Measurements from ENCODE around the gene CELA1.

CELA1 gene

DNA sequence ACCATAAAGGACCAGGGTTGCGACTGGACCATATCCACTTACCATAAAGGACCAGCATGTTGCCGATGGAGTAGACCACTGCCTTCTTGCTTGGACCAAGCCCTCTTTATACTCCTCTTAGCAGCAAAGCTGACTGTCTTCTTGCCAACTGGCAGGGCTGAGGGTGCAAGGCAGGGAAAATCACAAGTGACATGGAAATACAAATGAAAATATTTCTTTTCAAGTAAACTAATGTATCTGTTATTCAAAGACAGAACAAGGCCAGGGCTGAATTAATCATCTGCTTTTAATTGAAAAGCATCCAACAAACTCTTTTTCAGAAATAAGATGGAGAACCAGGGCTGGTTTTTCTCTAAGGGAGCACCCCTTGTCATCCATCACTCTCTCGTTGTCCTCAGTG lies at the start of gene CELA1:
Gene CELA1 (minus strand): TSS at position 99 of the 400 bp plus-strand sequence. CDS start 41 bp downstream, at position 58.
- no peak for DNase-seq (ENCODE audit: low read depth)
- H3K4me3 ChIP-seq (ENCODE audit: low read depth, low read length), result no peak within 1 kb of the TSS
- TF ChIP-seq, protein P1, sequence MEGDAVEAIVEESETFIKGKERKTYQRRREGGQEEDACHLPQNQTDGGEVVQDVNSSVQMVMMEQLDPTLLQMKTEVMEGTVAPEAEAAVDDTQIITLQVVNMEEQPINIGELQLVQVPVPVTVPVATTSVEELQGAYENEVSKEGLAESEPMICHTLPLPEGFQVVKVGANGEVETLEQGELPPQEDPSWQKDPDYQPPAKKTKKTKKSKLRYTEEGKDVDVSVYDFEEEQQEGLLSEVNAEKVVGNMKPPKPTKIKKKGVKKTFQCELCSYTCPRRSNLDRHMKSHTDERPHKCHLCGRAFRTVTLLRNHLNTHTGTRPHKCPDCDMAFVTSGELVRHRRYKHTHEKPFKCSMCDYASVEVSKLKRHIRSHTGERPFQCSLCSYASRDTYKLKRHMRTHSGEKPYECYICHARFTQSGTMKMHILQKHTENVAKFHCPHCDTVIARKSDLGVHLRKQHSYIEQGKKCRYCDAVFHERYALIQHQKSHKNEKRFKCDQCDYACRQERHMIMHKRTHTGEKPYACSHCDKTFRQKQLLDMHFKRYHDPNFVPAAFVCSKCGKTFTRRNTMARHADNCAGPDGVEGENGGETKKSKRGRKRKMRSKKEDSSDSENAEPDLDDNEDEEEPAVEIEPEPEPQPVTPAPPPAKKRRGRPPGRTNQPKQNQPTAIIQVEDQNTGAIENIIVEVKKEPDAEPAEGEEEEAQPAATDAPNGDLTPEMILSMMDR (IDR thresholded peaks at IDR 0.05; ENCODE audit: control insufficient read depth, extremely low read depth, insufficient read depth), result no peak

DNA sequence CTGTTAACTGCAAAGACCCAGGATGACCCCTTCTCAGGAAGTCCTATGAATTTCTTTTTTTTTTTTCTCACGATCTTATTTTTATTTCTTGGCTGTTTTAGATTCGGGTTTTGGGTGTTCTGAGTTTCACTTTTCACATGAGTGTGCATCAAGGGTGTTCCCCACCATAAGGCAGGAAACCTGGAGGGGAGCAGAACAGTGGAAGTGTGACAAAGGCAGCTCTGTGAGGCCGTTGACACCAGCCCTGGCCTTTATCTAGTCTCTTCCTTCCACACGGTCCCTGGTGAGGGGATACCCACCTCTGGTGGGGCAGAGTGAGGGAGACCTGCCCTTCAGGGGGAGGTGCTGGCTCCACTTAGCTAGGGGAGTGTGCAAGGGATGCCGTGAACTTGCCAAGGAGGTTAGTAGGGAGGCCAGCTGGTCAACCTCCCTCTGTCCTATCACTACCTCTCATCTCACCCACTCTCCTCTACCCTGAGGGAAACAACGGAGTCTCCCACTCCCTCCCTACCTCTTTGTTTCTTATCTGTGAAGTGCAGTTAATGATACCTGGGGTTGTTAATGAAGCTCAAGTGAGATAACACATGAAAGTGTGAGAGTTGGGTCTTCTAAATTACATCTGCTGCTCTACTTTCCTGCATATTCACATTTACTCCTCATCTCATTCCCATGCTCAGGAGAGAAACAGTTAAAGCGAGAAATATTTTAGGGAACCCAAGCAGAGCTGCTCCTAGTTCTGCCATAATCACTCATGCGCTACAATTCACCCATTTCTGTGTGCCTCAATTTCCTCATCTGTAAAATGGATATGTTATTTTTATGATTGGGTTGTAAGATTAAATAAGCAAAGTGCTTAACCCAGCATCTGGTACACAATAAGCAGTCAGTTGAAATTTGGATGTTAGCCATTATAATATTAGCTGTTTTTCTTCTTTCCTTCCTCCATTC lies 49.1 kb upstream of the CELA1 start:
- TF ChIP-seq, protein P1 (IDR thresholded peaks at IDR 0.05; ENCODE audit: control insufficient read depth, extremely low read depth, insufficient read depth), result no peak
- DNase-seq (ENCODE audit: low read depth), result no peak
- H3K4me3 ChIP-seq (ENCODE audit: low read depth, low read length), result no peak overlapping the region

DNA sequence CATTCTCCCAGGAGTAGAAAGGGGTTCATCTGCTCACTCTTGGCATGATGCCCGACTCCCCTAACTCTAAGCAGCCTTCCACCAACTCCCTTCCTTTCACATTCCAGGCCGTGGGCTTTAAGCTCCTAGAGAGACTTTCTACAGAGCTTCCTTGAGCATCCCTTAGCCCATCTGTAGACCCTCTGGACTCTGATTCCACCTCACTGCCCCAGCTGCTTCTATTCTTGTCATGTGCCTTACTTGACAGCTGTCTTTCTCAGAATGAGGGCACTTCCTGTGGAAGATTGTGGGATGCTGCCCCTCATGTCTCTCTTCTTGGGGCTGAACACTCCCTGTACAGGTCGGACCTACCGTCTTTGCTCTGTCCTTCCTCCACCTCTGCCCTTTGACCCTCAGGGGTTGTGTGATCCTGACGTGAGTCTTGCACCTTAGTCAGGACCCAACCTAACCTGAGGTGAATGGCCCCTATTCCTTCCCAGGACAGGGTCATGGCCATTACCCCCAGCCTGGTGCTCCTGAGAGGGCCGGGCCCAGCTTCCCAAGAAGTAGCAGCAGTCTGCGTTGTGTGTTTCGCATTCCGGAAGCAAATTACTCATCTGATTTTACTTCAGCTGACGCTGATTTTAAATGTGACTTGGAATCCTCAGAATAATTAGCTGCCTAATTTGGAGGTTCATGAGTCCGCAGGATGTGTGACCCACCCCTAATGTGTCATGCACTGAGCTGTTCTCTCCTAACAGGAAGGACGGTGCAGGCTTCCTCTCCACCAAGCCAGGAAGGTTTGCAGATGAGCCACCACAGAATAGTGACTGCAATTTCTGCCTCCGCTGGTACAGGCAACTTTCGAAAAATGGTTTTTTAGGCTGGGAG lies 47.4 kb upstream of the CELA1 start:
- no peak overlapping the region for H3K4me3 ChIP-seq (ENCODE audit: low read depth, low read length)
- no peak for DNase-seq (ENCODE audit: low read depth)

DNA sequence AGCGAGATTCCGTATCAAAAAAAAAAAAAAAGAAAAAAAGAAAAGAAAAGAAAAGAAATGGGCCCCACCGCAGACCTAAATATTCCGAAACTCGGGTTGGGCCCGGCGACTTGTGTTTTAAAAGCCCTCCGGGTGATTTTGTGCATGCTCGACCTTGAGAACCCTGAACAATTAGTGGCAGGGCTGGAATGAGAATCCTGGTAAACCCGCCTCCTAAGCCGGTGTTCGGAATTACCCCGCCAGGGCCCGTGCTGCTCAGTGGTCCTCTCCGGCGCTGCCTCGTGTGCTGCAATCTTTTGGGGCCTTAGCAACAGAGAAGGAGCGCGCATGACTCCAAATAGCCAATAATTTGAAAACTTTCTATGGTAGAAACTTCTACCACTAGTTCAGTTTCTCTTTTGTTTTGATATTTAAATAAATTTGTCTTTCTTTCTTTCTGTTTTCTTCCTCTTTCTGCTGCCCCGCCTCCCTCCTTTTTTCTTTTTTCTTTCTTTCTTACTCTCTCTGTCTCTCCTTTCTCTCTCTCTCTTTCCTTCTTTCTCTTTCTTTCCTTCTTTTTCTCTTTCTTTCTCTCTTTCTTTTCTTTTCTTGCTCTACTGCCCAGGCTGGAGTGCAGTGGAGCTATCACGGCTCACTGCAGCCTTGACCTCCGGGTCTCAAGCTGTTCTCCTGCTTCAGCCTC lies 46.2 kb upstream of the CELA1 start:
- DNase-seq (ENCODE audit: low read depth), result no peak
- no peak overlapping the region for H3K4me3 ChIP-seq (ENCODE audit: low read depth, low read length)

More for the DNA sequence above, 47.4 kb upstream of the CELA1 start:
- TF ChIP-seq, protein P1 (IDR thresholded peaks at IDR 0.05; ENCODE audit: control insufficient read depth, extremely low read depth, insufficient read depth), result no peak

DNA sequence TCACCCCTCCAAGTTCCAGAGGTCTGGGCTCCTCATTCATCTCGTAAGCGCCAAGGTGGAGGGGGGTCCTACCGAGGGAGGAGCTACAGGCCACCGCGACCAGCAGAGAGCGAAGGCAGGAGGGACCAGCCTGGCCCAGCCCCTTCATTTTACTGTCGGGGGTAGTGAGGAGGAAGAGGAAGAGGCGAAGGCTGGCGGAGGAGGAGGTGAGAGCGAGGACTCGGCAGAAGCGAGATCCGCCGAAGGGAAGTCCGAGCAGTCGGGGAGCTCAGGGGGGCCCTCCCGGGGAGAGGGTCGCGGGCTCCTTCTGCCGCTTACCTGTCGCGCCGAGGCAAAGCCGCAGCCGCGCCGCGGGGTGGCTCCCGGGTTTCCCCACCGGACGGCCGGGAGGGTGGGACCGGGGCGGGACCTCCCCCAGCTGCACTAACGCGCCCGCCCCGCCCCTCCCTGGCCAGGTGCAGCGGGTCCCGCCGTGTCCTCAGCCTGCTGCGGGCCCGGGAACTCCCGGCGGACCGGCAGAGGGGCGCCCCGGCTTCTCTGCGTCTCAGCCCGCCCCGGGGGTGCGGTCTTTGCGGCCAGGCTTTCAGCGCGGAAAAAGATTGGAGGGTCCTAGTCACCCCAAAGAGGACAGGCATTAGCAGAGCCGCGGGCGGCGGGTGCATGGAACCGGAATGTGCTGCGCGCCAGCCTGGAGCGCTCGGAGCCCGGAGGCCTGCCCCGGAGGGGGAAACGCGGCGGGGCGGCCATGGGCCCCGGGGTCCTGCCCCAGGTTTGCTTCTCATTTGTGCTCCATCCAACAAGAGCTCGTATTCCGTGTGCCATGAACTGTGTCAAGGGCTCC lies 45.0 kb upstream of the CELA1 start, which contains the start of gene GALNT6:
Gene GALNT6 (minus strand): TSS at position 124 of the 841 bp plus-strand sequence. CDS start 11,625 bp downstream, outside the sequence.
- TF ChIP-seq, protein P1 (IDR thresholded peaks at IDR 0.05; ENCODE audit: control insufficient read depth, extremely low read depth, insufficient read depth), result no peak
- H3K4me3 ChIP-seq (ENCODE audit: low read depth, low read length), result peak within 1 kb of the TSS; percentile 35
- no peak for DNase-seq (ENCODE audit: low read depth)

More for the DNA sequence above, 46.2 kb upstream of the CELA1 start:
- TF ChIP-seq, protein P1 (IDR thresholded peaks at IDR 0.05; ENCODE audit: control insufficient read depth, extremely low read depth, insufficient read depth), result no peak
